ENCODE data around the gene STPG2. TPM values are rescaled to one million over a fixed set of nuclear protein-coding genes. Genes with fewer than 3 reads are reported as not detected.

STPG2 gene
- total RNA-seq, 1 experiment from 2014 or later, result 0.56 TPM

DNA sequence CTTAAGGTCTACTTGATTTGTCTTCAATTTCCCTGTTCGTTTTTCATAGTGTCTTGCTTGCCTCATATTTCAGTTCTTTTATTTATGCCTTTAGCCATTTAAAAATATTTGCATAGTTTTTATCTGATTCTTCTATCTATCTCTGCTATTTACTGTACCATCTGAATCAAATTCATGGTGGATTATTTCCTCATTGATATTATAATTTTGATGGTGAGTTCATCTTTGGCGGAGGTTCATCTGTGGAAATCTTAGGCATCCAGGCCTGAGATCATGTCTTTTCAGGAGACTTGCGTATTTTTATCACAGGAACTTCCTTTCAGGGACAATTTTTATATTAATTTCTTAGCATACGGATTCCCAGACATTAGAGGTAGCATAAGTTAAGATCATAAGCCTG lies 275.2 kb downstream of the STPG2 start:
- no peak overlapping the region for H3K4me2 ChIP-seq (ENCODE audit: low read depth, low read length, poor library complexity, severe bottlenecking)
- no peak overlapping the region for H3K4me3 ChIP-seq (ENCODE audit: low read length)
- no peak overlapping the region for H2AFZ ChIP-seq (ENCODE audit: low read length)
- no peaks in the 10 kb centered on the region for H3K27me3 ChIP-seq (ENCODE audit: low read length)
- no peaks in the 10 kb centered on the region for H3K79me2 ChIP-seq (ENCODE audit: low read length)
- H3K9me2 ChIP-seq (replicated peaks; ENCODE audit: insufficient read depth, low read length), result no peaks in the 10 kb centered on the region
- H3K36me3 ChIP-seq (ENCODE audit: insufficient read depth, low read length), result no peaks in the 10 kb centered on the region
- DNase-seq, result no peak
- H3K9me3 ChIP-seq (ENCODE audit: low read length), result peaks cover 6% of the 10 kb centered on the region; the same call in 1 of the 2 replicates
- H3K9ac ChIP-seq (ENCODE audit: low read length), result no peak overlapping the region
- H4K20me1 ChIP-seq (ENCODE audit: insufficient read depth, low read depth, low read length), result no peaks in the 10 kb centered on the region
- no peak overlapping the region for H3K27ac ChIP-seq (ENCODE audit: low read length)
- no peaks in the 10 kb centered on the region for H3K4me1 ChIP-seq (ENCODE audit: low read length)

DNA sequence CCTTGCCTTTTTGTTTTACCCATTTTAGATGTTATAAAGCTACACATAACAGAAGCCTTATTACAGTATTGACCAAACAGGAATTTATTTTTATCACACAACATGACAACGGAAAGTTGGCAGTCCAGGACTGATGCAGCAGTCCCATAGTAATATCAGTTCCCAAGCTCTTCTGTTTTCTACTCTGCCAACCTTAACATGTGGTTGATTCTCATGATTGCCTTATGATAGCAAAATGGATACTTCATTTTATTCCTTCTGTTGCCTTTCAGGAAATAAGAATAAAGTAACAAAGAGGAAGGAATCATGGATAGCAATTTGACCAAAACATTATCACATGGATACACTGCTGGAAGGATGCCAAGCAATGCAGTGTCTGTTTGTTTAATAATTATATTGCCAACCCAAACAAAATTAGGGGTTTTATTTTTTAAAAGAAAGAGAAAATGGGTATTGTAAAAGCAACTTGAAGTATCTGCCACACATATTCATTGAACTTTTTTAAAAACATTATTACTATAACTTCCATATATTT lies 275.7 kb downstream of the STPG2 start:
- H3K9ac ChIP-seq (ENCODE audit: low read length), result no peak overlapping the region

GRCh38 chr4:97866821-97867556 lies 276.3 kb downstream of the STPG2 start:
- Histone ChIP-seq H2AFZ (ENCODE audit: low read length) (no peak overlapping the region), H3K4me2 (ENCODE audit: low read depth, low read length, poor library complexity, severe bottlenecking) (no peak overlapping the region), H3K4me3 (ENCODE audit: low read length) (no peak overlapping the region), H3K79me2 (ENCODE audit: low read length) (no peaks in the 10 kb centered on the region), H3K36me3 (ENCODE audit: insufficient read depth, low read length) (no peaks in the 10 kb centered on the region), H3K9me3 (ENCODE audit: low read length) (peaks cover 6% of the 10 kb centered on the region; the same call in 1 of the 2 replicates), H4K20me1 (ENCODE audit: insufficient read depth, low read depth, low read length) (no peaks in the 10 kb centered on the region), H3K27me3 (ENCODE audit: low read length) (no peaks in the 10 kb centered on the region), H3K4me1 (ENCODE audit: low read length) (no peaks in the 10 kb centered on the region), H3K9me2 (replicated peaks; ENCODE audit: insufficient read depth, low read length) (no peaks in the 10 kb centered on the region), H3K27ac (ENCODE audit: low read length) (no peak overlapping the region), H3K9ac (ENCODE audit: low read length) (no peak overlapping the region)
- no peak for DNase-seq

More for the DNA sequence above, 275.7 kb downstream of the STPG2 start:
- DNase-seq, result no peak
- H4K20me1 ChIP-seq (ENCODE audit: insufficient read depth, low read depth, low read length), result no peaks in the 10 kb centered on the region
- H3K4me3 ChIP-seq (ENCODE audit: low read length), result no peak overlapping the region
- H3K4me2 ChIP-seq (ENCODE audit: low read depth, low read length, poor library complexity, severe bottlenecking), result no peak overlapping the region
- no peak overlapping the region for H2AFZ ChIP-seq (ENCODE audit: low read length)
- H3K4me1 ChIP-seq (ENCODE audit: low read length), result no peaks in the 10 kb centered on the region
- no peak overlapping the region for H3K27ac ChIP-seq (ENCODE audit: low read length)
- H3K27me3 ChIP-seq (ENCODE audit: low read length), result no peaks in the 10 kb centered on the region
- no peaks in the 10 kb centered on the region for H3K36me3 ChIP-seq (ENCODE audit: insufficient read depth, low read length)
- H3K9me3 ChIP-seq (ENCODE audit: low read length), result peaks cover 6% of the 10 kb centered on the region; the same call in 1 of the 2 replicates
- H3K79me2 ChIP-seq (ENCODE audit: low read length), result no peaks in the 10 kb centered on the region
- H3K9me2 ChIP-seq (replicated peaks; ENCODE audit: insufficient read depth, low read length), result no peaks in the 10 kb centered on the region

- H3K36me3 ChIP-seq (ENCODE audit: insufficient read depth, low read length), result no peaks in the 10 kb centered on the region
- no peaks in the 10 kb centered on the region for H3K79me2 ChIP-seq (ENCODE audit: low read length)
- H2AFZ ChIP-seq (ENCODE audit: low read length), result no peak overlapping the region
- H3K9ac ChIP-seq (ENCODE audit: low read length), result no peak overlapping the region
- no peaks in the 10 kb centered on the region for H3K4me1 ChIP-seq (ENCODE audit: low read length)
- H4K20me1 ChIP-seq (ENCODE audit: insufficient read depth, low read depth, low read length), result no peaks in the 10 kb centered on the region
- no peaks in the 10 kb centered on the region for H3K9me2 ChIP-seq (replicated peaks; ENCODE audit: insufficient read depth, low read length)
- no peaks in the 10 kb centered on the region for H3K9me3 ChIP-seq (ENCODE audit: low read length)
- no peak overlapping the region for H3K4me2 ChIP-seq (ENCODE audit: low read depth, low read length, poor library complexity, severe bottlenecking)
- no peak overlapping the region for H3K27ac ChIP-seq (ENCODE audit: low read length)
- no peak for DNase-seq
- no peak overlapping the region for H3K4me3 ChIP-seq (ENCODE audit: low read length)
- H3K27me3 ChIP-seq (ENCODE audit: low read length), result no peaks in the 10 kb centered on the region
These were observed 292.2 kb downstream of the STPG2 start for GRCh38 chr4:97851115-97851514.

- H3K4me1 ChIP-seq (ENCODE audit: low read length), result no peaks in the 10 kb centered on the region
- DNase-seq, result no peak
- H3K9me2 ChIP-seq (replicated peaks; ENCODE audit: insufficient read depth, low read length), result no peaks in the 10 kb centered on the region
- H3K9ac ChIP-seq (ENCODE audit: low read length), result no peak overlapping the region
- no peaks in the 10 kb centered on the region for H3K79me2 ChIP-seq (ENCODE audit: low read length)
- no peaks in the 10 kb centered on the region for H3K27me3 ChIP-seq (ENCODE audit: low read length)
- H3K4me2 ChIP-seq (ENCODE audit: low read depth, low read length, poor library complexity, severe bottlenecking), result no peak overlapping the region
- no peak overlapping the region for H3K27ac ChIP-seq (ENCODE audit: low read length)
- H3K9me3 ChIP-seq (ENCODE audit: low read length), result peaks cover 7% of the 10 kb centered on the region; the same call in 1 of the 2 replicates
- H2AFZ ChIP-seq (ENCODE audit: low read length), result no peak overlapping the region
- no peak overlapping the region for H3K4me3 ChIP-seq (ENCODE audit: low read length)
- H3K36me3 ChIP-seq (ENCODE audit: insufficient read depth, low read length), result no peaks in the 10 kb centered on the region
- no peaks in the 10 kb centered on the region for H4K20me1 ChIP-seq (ENCODE audit: insufficient read depth, low read depth, low read length)
These were observed 297.5 kb downstream of the STPG2 start for GRCh38 chr4:97845758-97846157.

DNA sequence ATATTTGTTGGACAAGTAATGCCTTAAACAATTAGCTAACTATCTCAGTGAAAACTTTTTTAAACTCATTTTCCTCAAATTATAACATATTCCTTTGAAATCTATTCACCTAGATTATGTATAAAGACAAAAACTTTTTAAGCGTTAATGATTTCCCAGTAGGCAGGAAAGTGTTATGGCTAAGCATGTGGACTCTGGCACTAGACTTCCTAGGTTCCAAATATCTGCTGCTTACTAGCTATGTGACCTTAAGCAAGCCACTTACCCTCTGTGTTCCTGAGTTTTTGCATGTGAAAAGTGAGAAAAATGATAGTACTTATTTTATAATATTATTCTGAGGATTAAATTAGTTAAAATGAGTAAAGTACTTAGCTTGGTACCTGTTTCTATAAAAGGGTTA lies 301.8 kb downstream of the STPG2 start:
- no peaks in the 10 kb centered on the region for H3K36me3 ChIP-seq (ENCODE audit: insufficient read depth, low read length)
- no peak for DNase-seq
- no peaks in the 10 kb centered on the region for H3K27me3 ChIP-seq (ENCODE audit: low read length)
- H3K9ac ChIP-seq (ENCODE audit: low read length), result no peak overlapping the region
- H4K20me1 ChIP-seq (ENCODE audit: insufficient read depth, low read depth, low read length), result no peaks in the 10 kb centered on the region
- H3K9me3 ChIP-seq (ENCODE audit: low read length), result peaks cover 12% of the 10 kb centered on the region; the same call in 1 of the 2 replicates
- H2AFZ ChIP-seq (ENCODE audit: low read length), result no peak overlapping the region
- no peaks in the 10 kb centered on the region for H3K4me1 ChIP-seq (ENCODE audit: low read length)
- no peaks in the 10 kb centered on the region for H3K9me2 ChIP-seq (replicated peaks; ENCODE audit: insufficient read depth, low read length)
- no peak overlapping the region for H3K27ac ChIP-seq (ENCODE audit: low read length)
- no peaks in the 10 kb centered on the region for H3K79me2 ChIP-seq (ENCODE audit: low read length)
- H3K4me2 ChIP-seq (ENCODE audit: low read depth, low read length, poor library complexity, severe bottlenecking), result no peak overlapping the region
- no peak overlapping the region for H3K4me3 ChIP-seq (ENCODE audit: low read length)

GRCh38 chr4:97836662-97837061 lies 306.6 kb downstream of the STPG2 start:
- H2AFZ ChIP-seq (ENCODE audit: low read length), result no peak overlapping the region
- H3K9me3 ChIP-seq (ENCODE audit: low read length), result peaks cover 5% of the 10 kb centered on the region; the same call in 1 of the 2 replicates
- H3K4me1 ChIP-seq (ENCODE audit: low read length), result no peaks in the 10 kb centered on the region
- DNase-seq, result no peak
- no peak overlapping the region for H3K27ac ChIP-seq (ENCODE audit: low read length)
- H3K36me3 ChIP-seq (ENCODE audit: insufficient read depth, low read length), result no peaks in the 10 kb centered on the region
- no peaks in the 10 kb centered on the region for H4K20me1 ChIP-seq (ENCODE audit: insufficient read depth, low read depth, low read length)
- no peak overlapping the region for H3K4me2 ChIP-seq (ENCODE audit: low read depth, low read length, poor library complexity, severe bottlenecking)
- no peak overlapping the region for H3K4me3 ChIP-seq (ENCODE audit: low read length)
- H3K27me3 ChIP-seq (ENCODE audit: low read length), result no peaks in the 10 kb centered on the region
- no peaks in the 10 kb centered on the region for H3K79me2 ChIP-seq (ENCODE audit: low read length)
- no peak overlapping the region for H3K9ac ChIP-seq (ENCODE audit: low read length)
- no peaks in the 10 kb centered on the region for H3K9me2 ChIP-seq (replicated peaks; ENCODE audit: insufficient read depth, low read length)

DNA sequence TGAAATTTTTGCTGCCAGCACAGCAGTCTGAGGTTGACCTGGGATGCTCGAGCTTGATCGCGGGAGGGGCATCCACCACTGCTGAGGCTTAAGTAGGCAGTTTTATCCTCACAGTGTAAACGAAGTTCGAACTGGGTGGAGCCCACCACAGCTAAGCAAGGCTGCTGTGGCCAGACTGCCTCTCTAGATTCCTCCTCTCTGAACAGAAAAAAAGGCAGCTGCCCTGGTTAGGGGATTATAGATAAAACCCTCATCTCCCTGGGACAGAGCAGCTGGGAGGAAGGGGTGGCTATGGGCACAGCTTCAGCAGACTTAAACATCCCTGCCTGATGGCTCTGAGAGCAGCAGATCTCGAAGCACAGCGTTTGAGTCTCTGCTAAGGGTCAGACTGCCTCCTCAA lies 314.6 kb downstream of the STPG2 start:
- Histone ChIP-seq H3K27ac (ENCODE audit: low read length) (no peak overlapping the region), H3K27me3 (ENCODE audit: low read length) (no peaks in the 10 kb centered on the region), H2AFZ (ENCODE audit: low read length) (no peak overlapping the region), H3K9me2 (replicated peaks; ENCODE audit: insufficient read depth, low read length) (no peaks in the 10 kb centered on the region), H3K9ac (ENCODE audit: low read length) (no peak overlapping the region), H3K4me2 (ENCODE audit: low read depth, low read length, poor library complexity, severe bottlenecking) (no peak overlapping the region), H3K36me3 (ENCODE audit: insufficient read depth, low read length) (no peaks in the 10 kb centered on the region), H3K79me2 (ENCODE audit: low read length) (no peaks in the 10 kb centered on the region), H3K4me1 (ENCODE audit: low read length) (no peaks in the 10 kb centered on the region), H3K9me3 (ENCODE audit: low read length) (no peaks in the 10 kb centered on the region; the same call in 1 of the 2 replicates), H4K20me1 (ENCODE audit: insufficient read depth, low read depth, low read length) (no peaks in the 10 kb centered on the region), H3K4me3 (ENCODE audit: low read length) (no peak overlapping the region)
- no peak for DNase-seq

Data from Karpas-422 (cell line).